Testis (tissue), 3 donors: ENCODE measurements around the gene TENM4. TPM values are rescaled to one million over a fixed set of nuclear protein-coding genes. Genes with fewer than 3 reads are reported as not detected.

Source experiments
- DNase-seq: peaks from one replicate; pipeline ENCODE4 v3.0.0-alpha.2; 2019
- H3K27ac ChIP-seq, 2 donors: fragments of 200-600 bp; sonication (generic); one replicate each; pipeline ENCODE4 v1.5.1; 2019
- H3K27me3 ChIP-seq: fragments of 200-600 bp; sonication (generic); one replicate; pipeline ENCODE4 v1.5.1; 2019
- H3K36me3 ChIP-seq: fragments of 200-600 bp; sonication (generic); one replicate; pipeline ENCODE4 v1.5.1; 2017; ENCODE audit warnings: low read depth; ENCODE audit errors: missing control alignments
- H3K4me1 ChIP-seq: fragments of 200-600 bp; sonication (generic); one replicate; pipeline ENCODE4 v1.5.1; 2019
- H3K4me3 ChIP-seq, 2 donors: fragments of 200-600 bp; sonication (generic); one replicate each; pipeline ENCODE4 v1.5.1; 2017 to 2019
- H3K9me3 ChIP-seq: fragments of 200-600 bp; sonication (generic); one replicate; pipeline ENCODE4 v1.5.1; 2017
- CTCF ChIP-seq, 3 experiments: fragments of 450-650 bp in 2 of 3; fragments of 200-600 bp in 1 of 3; sonication (generic) in 1 of 3; IDR thresholded peaks; one replicate each; pipeline ENCODE4 v1.5.1; 2016 to 2019; ENCODE audit warnings: antibody characterized with exemption in 3 of 3, mild to moderate bottlenecking in 2 of 3, moderate library complexity in 1 of 3
- POLR2A ChIP-seq: fragments of 450-650 bp; IDR thresholded peaks from one replicate; pipeline ENCODE4 v1.6.1; 2017; ENCODE audit warnings: antibody characterized with exemption, mild to moderate bottlenecking, moderate library complexity
- whole genome bisulfite sequencing, 2 donors: methylation state at CpG; one replicate each; pipeline ENCODE4 v1.1.5; 2018; 5-methylcytosine and 5-hydroxymethylcytosine counted together
- intact Hi-C: fragments of 100-400 bp; cut with DNase I; formaldehyde crosslinking; loops from one replicate; pipeline ENCODE4 v1.15.1; 2023; ENCODE audit warnings: low total_unique reads
- polyA plus RNA-seq: library from polyadenylated mRNA; stranded (reverse); fragments of 350-450 nt; fragmentation: Illumina TruSeq; extraction: RNeasy Lipid Tissue Mini Kit (QIAGEN cat#74804); gene quantifications from one replicate; pipeline ENCODE4 v1.2.3, GENCODE V29; 2014; ENCODE audit warnings: low read depth, low replicate concordance; ENCODE audit not compliant: insufficient read depth
- total RNA-seq, 2 donors: library from RNA; depleted of rRNA; stranded (reverse); fragments of >200 nt; gene quantifications; one replicate each; pipeline ENCODE4 v1.2.3, GENCODE V29; 2016

Gene TENM4
- total and polyA plus RNA-seq, 3 donors from 2014 or later, result 10.6 to 17.9 (median 11.4) TPM

GRCh38 chr11:79129702-79130101 is 311.1 kb downstream of the TENM4 start:
- H3K4me3 ChIP-seq, result no peak overlapping the region
- H3K36me3 ChIP-seq, result no peaks in the 10 kb centered on the region
- no peak for TF ChIP-seq POLR2A
- DNase-seq, result no peak
- H3K27ac ChIP-seq, result no peak overlapping the region
- intact Hi-C loops, result no loop called here
- H3K27me3 ChIP-seq, result no peaks in the 10 kb centered on the region
- 91 to 100% methylated on average over 4 of the region's 4 CpGs for WGBS, 2 donors
- no peaks in the 10 kb centered on the region for H3K4me1 ChIP-seq
- H3K9me3 ChIP-seq, result no peaks in the 10 kb centered on the region

- WGBS, 2 donors, result 74 to 86% methylated on average over 3 of the region's 3 CpGs
- H3K4me3 ChIP-seq, result no peak overlapping the region
- no peak for DNase-seq
- H3K4me1 ChIP-seq, result no peaks in the 10 kb centered on the region
- no peak overlapping the region for H3K27ac ChIP-seq
- no peaks in the 10 kb centered on the region for H3K36me3 ChIP-seq
- H3K27me3 ChIP-seq, result no peaks in the 10 kb centered on the region
- H3K9me3 ChIP-seq, result no peaks in the 10 kb centered on the region
- TF ChIP-seq POLR2A (no peak), CTCF (IDR thresholded peaks at IDR 0.05) (no peak)
- intact Hi-C loops, result no loop called here
Observed at GRCh38 chr11:79128291-79128690, 312.5 kb downstream of the TENM4 start.

GRCh38 chr11:79122759-79123158 is 318.1 kb downstream of the TENM4 start:
- H3K4me3 ChIP-seq, result no peak overlapping the region
- no peaks in the 10 kb centered on the region for H3K9me3 ChIP-seq
- TF ChIP-seq CTCF (IDR thresholded peaks at IDR 0.05), result no peak
- TF ChIP-seq POLR2A, result no peak
- no peaks in the 10 kb centered on the region for H3K4me1 ChIP-seq
- H3K36me3 ChIP-seq, result no peaks in the 10 kb centered on the region
- H3K27me3 ChIP-seq, result no peaks in the 10 kb centered on the region
- intact Hi-C loops, result no loop called here
- WGBS, 2 donors, result 59 to 77% methylated on average over 3 of the region's 3 CpGs
- no peak for DNase-seq
- no peak overlapping the region for H3K27ac ChIP-seq

- WGBS, 2 donors, result 29 to 32% methylated on average over 4 of the region's 4 CpGs
Observed at GRCh38 chr11:79121351-79121750, 319.5 kb downstream of the TENM4 start.

DNA sequence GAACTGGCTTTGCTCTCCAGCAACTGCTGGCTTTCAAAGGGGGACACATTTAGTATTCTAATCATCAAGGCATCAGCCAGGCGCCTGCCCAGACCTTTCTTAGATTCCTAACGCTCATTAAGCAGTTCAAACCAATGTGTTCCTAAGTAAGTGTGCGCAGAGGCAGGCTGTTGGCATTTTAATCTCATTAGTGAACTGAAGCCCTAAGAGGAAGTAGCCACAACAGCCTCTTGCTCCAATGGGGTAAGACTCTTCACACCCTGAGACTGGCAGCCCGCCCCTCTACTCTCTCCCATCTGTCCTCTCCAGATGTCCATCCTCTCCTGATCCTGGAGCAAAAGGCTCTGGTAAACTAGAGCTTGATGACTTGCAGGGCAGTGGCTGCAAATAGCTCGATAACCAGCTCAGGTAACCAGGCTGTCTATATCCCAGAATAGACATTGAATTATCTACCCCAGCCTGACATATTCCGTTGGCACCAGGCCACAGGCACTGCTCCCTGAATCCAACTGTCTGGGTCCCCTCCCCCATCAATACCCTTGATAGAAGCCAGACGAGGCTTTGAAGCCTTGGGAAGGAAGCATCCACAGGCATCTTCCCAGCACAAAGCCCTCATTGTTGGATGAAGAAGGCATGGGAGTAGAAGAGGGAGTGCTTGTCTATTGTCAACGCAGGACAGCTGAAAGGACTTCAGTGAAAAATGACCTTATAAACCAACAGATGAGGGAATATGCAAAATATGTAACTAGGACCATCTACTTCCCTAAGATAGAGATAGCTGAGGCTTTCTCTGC is 321.1 kb downstream of the TENM4 start:
- H3K36me3 ChIP-seq, result no peaks in the 10 kb centered on the region
- no peak for TF ChIP-seq CTCF (IDR thresholded peaks at IDR 0.05)
- no peak for TF ChIP-seq POLR2A
- intact Hi-C loops, result no loop called here
- no peak overlapping the region for H3K27ac ChIP-seq
- H3K9me3 ChIP-seq, result no peaks in the 10 kb centered on the region
- WGBS, 2 donors, result 62 to 75% methylated on average over 8 of the region's 8 CpGs
- no peaks in the 10 kb centered on the region for H3K27me3 ChIP-seq
- DNase-seq, result peak; percentile 84
- H3K4me3 ChIP-seq, result no peak overlapping the region
- no peaks in the 10 kb centered on the region for H3K4me1 ChIP-seq

More at GRCh38 chr11:79121351-79121750, 319.5 kb downstream of the TENM4 start:
- H3K27me3 ChIP-seq, result no peaks in the 10 kb centered on the region
- no peaks in the 10 kb centered on the region for H3K9me3 ChIP-seq
- intact Hi-C loops, result no loop called here
- TF ChIP-seq POLR2A (no peak), CTCF (IDR thresholded peaks at IDR 0.05) (no peak)
- no peaks in the 10 kb centered on the region for H3K4me1 ChIP-seq
- H3K4me3 ChIP-seq, result no peak overlapping the region
- no peaks in the 10 kb centered on the region for H3K36me3 ChIP-seq
- DNase-seq, result no peak
- no peak overlapping the region for H3K27ac ChIP-seq
